ENCODE measurements around the gene PRM1. TPM values are rescaled to one million over a fixed set of nuclear protein-coding genes. Genes with fewer than 3 reads are reported as not detected.

Gene PRM1
- total RNA-seq, 2 experiments from 2014 or later = not detected

DNA sequence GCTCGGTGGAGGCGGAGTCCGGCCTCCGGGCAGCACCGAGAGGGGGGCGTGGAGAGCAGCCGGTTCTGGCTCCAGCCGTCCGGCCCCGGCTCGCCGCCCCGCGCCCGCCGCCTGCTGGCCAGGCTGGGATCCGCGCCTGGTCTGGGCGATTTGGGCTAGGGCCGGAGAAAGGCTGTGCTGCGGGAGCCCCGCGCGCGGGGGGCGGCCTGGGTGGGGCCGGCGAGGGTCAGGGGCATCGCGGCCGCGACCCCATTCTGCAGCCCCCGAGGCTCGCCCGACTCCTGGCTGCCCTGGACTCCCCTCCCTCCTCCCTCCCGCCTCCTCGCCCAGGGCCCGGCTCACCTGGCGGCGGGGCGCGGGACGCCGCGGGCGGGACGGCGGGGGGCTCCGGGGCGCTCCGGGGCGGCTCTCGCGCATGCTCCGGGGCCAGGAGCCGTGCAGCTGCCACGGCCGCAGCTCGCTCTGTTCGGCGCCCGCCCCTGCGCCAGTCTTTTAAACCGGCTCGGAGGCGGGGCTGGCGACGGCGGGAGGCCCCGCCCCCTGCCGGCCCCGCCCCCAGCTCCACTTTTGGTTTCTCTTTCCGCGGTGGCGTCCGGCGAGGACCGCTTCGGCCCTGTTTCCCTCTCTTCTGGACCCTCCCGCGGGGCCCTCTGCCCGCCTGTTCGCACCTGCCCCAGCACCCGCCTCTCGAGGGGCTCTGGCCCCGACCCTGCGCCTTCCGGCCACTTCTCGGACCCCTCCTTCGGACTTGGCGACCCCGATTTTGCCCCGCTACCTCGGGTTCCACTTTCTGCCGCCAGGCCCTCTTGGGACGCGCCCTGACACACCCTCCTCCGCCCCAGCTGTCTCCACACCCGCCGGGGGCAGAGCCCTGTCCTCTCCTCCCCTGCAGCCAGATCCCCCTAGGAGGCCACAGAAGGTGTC is 25.1 kb downstream of the PRM1 start, which contains the start of gene SOCS1:
SOCS1 (minus strand) TSS at position 468 of the 924 bp plus-strand sequence. CDS start 726 bp downstream, outside the sequence.
- peaks cover 47% of the 10 kb centered on the region for H3K4me1 Mint-ChIP-seq
- no peaks in the 10 kb centered on the region for H3K27me3 Mint-ChIP-seq
- H3K36me3 Mint-ChIP-seq = peaks cover 35% of the 10 kb centered on the region
- peak within 1 kb of the TSS; percentile 98 for H3K4me3 Mint-ChIP-seq
- ATAC-seq (ENCODE audit: low read depth) = peak; percentile 68
- peak; percentile 98 for DNase-seq
- no peaks in the 10 kb centered on the region for H3K9me3 Mint-ChIP-seq
- POLR2A ChIA-PET = interaction anchor here (0.5 to 11.8 kb wide), 73 partner anchors 8 to 484 kb away, joined by 3 to 227 read pairs (median 7); partner anchors contain the start of genes CLEC16A, DEXI, RMI2 and TNP2
- peak within 1 kb of the TSS; percentile 98 for H3K27ac Mint-ChIP-seq

DNA sequence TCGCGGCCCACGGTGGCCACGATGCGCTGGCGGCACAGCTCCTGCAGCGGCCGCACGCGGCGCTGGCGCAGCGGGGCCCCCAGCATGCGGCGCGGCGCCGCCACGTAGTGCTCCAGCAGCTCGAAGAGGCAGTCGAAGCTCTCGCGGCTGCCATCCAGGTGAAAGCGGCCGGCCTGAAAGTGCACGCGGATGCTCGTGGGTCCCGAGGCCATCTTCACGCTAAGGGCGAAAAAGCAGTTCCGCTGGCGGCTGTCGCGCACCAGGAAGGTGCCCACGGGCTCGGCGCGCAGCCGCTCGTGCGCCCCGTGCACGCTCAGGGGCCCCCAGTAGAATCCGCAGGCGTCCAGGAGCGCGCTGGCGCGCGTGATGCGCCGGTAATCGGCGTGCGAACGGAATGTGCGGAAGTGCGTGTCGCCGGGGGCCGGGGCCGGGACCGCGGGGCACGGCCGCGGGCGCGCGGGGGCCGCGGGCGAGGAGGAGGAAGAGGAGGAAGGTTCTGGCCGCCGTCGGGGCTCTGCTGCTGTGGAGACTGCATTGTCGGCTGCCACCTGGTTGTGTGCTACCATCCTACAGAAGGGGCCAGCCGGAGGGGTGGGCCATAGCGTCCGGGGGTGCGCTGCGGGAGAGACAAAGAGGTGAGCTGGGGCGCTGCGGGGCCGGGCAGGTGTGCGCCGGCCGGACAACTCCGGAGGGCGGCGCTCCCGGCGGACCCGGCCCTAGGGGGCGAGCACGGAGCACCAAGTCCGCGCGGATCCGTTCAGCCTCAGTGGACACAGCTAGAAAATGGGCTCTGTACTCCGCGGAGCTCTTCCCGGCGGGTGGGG is 26.0 kb downstream of the PRM1 start:
- Mint-ChIP-seq H3K9me3 (no peaks in the 10 kb centered on the region), H3K4me1 (peaks cover 51% of the 10 kb centered on the region), H3K36me3 (peaks cover 42% of the 10 kb centered on the region), H3K4me3 (peak overlapping the region; percentile 98), H3K27me3 (no peaks in the 10 kb centered on the region), H3K27ac (peak overlapping the region; percentile 98)
- ATAC-seq (ENCODE audit: low read depth) = peak; percentile 0
- POLR2A ChIA-PET = interaction anchor here (0.6 to 11.8 kb wide), 69 partner anchors 9 to 485 kb away, joined by 3 to 227 read pairs (median 7); partner anchors contain the start of genes CLEC16A, DEXI, RMI2 and TNP2
- DNase-seq = peak; percentile 77

DNA sequence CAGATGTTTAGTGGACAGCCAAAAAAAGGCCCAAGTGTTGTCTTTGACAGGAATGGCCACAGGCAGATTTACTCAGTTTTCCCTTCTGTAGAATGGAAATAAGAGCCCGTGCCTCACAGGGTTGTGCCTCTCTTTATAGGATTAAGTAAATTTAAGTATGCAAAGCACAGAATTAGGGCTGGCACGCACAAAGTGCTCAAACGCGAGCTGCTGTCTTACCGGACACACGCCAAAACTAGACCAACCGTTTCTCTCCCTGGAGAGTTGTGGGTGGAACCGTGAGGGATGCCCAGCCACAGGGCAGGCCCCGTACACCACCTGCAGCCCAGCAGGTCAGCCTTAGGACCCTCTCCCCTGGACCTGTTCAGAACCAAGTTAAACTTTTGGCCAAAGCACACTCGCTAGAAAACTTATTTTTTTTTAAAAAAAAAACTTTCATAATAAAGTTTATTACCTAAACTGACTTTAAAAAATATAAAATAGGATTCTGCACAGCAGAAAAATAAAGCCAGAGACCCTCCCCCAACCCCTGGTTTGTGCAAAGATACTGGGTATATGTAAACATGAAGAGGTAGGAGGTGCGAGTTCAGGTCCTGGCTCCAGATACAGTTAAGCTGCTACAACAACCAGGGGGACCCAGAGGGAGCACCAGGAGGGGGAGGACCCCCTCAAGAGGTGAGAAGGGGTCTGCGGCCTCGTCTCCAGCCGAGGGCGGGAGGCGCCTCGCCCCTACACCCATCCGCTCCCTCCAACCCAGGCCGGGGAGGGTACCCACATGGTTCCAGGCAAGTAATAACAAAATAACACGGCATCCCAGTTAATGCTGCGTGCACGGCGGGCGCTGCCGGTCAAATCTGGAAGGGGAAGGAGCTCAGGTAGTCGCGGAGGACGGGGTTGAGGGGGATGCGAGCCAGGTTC is 26.9 kb downstream of the PRM1 start:
- Mint-ChIP-seq H3K27ac (peak overlapping the region; percentile 98), H3K36me3 (peaks cover 46% of the 10 kb centered on the region), H3K27me3 (no peaks in the 10 kb centered on the region), H3K9me3 (no peaks in the 10 kb centered on the region), H3K4me3 (peak overlapping the region; percentile 98), H3K4me1 (peaks cover 45% of the 10 kb centered on the region)
- no peak for DNase-seq
- ATAC-seq (ENCODE audit: low read depth) = no peak
- POLR2A ChIA-PET = interaction anchor here (0.5 to 11.8 kb wide), 45 partner anchors 8 to 1507 kb away, joined by 3 to 227 read pairs (median 10); partner anchors contain the start of gene RMI2

DNA sequence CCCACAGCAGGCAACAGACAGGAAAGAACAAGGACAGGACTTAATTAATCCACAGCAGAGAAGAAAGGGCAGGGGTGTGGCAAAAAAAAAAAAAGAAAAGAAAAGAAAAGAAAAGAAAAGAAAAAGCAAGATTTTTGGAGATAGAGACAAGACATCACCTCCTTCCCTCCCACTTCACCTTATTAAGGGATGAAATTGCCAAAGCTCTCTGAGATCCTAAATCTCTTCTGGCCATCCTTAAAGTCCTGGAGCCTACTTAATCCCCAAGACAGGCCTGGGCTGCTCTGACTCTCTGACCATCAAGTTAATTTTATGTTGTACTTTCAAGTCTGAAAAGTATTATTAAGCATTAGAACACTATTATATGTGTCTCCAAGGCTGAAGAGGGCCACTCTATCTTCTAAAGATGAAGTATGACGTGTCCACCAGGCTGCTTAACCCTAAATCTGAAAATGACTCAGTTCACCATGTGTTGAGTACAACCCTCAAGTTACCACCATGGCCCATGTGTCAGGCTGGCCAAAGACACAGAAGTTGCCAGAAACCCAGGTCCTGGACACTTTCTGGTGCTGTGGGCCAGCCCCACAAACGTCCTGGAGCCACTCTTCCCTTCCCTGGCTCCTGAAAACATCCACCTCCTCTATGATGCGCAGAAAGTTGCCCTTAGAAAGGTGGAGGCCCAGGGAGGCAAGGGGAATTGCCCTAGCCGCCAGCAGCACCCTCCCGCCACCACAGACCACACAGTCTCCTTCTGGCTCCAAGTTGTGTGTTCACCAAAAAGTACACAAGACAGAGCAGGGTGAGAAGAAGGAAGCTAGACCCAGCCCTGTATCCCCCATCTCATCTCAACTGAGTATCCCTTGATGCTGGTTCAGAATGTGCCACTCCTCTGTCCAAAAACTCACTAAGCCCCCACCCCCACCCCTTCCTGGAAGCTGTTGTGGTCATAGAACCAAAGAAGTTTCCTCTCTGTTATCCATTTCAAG is 27.8 kb downstream of the PRM1 start:
- ATAC-seq (ENCODE audit: low read depth) (no peak), DNase-seq (peak; percentile 67)
- Mint-ChIP-seq H3K4me3 (peak overlapping the region; percentile 98), H3K4me1 (peaks cover 41% of the 10 kb centered on the region), H3K27ac (peak overlapping the region; percentile 98), H3K9me3 (no peaks in the 10 kb centered on the region), H3K36me3 (peaks cover 52% of the 10 kb centered on the region), H3K27me3 (no peaks in the 10 kb centered on the region)
- POLR2A ChIA-PET = interaction anchor here (0.5 to 11.8 kb wide), 41 partner anchors 7 to 332 kb away, joined by 3 to 227 read pairs (median 10); partner anchors contain the start of gene RMI2

DNA sequence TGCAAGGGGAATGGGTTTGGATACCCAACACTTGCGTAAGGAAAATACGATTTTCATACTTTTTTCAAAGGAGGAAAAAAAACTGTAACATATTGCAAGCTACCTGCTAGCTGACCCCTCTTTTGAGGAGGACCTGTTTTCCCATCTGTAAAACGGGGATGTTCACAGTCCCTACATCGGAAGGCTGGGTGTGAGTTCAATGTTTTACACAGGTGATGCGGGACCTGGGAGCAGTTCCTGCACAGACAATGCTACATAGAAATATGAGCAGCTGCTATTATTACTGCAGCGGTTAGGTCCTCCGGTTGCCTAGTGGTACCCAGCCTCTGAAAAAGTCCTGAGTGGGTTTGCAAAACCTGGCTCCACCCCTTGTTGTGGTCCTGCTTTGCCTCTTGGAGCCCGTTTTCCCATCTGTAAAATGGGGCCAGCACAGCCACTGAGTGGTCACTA is 28.6 kb downstream of the PRM1 start:
- peak overlapping the region; percentile 98 for H3K27ac Mint-ChIP-seq
- H3K36me3 Mint-ChIP-seq = peaks cover 58% of the 10 kb centered on the region
- no peaks in the 10 kb centered on the region for H3K9me3 Mint-ChIP-seq
- peak overlapping the region; percentile 98 for H3K4me3 Mint-ChIP-seq
- no peaks in the 10 kb centered on the region for H3K27me3 Mint-ChIP-seq
- ATAC-seq (ENCODE audit: low read depth) (no peak), DNase-seq (no peak)
- POLR2A ChIA-PET = interaction anchor here (0.6 to 11.8 kb wide), 41 partner anchors 11 to 308 kb away, joined by 3 to 227 read pairs (median 7); partner anchors contain the start of gene CLEC16A
- peaks cover 41% of the 10 kb centered on the region for H3K4me1 Mint-ChIP-seq

DNA sequence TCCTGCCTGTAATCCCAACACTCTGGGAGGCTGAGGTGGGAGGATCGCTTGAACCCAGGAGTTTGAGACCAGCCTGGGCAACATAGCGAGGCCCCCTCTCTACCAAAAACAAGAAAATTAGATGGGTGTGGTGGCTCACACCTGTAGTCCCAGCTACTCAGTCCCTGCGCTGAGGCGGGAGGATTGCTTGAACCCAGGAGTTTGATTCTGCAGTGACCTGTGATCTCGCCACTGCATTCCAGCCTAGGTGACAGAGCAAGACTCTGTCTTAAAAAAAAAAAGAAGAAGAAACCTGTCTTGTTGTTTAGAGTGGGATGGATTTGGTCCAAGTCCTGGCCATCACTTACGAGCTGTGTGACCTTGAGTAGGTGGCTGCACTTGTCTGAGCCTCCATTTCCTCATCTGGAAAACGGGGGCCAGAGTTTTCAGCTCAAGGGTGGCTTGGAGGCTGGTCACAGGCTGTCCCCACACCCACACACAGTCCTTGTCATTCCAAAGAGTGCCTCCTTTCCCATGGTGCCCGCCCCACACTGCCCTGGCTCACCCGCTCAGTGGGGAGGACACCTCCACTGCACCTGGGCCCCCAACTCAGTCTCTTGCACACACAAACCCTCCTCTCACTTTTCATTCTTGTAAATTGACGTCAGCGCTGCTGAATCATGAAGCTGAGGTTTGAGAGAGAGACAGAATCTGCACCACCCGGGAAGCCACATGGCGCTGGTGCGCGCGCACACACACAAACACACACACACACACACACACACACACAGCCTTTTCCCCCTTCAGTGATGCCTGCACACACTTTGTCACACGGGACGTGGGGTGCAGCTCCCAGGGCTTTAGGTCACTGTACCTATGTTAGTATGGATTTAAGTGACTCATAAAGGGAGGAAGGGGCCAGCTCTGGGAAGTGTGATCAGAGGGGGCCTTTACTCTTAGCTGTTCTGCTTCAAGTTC is 29.3 kb downstream of the PRM1 start:
- H3K9me3 Mint-ChIP-seq = no peaks in the 10 kb centered on the region
- H3K27ac Mint-ChIP-seq = peak overlapping the region; percentile 98
- peaks cover 60% of the 10 kb centered on the region for H3K36me3 Mint-ChIP-seq
- H3K27me3 Mint-ChIP-seq = no peaks in the 10 kb centered on the region
- H3K4me1 Mint-ChIP-seq = peaks cover 37% of the 10 kb centered on the region
- POLR2A ChIA-PET = interaction anchor here (0.6 to 11.8 kb wide), 49 partner anchors 13 to 310 kb away, joined by 3 to 227 read pairs (median 4); partner anchors contain the start of genes CLEC16A and DEXI
- peak; percentile 3 for ATAC-seq (ENCODE audit: low read depth)
- peak; percentile 76 for DNase-seq
- H3K4me3 Mint-ChIP-seq = peak overlapping the region; percentile 98

DNA sequence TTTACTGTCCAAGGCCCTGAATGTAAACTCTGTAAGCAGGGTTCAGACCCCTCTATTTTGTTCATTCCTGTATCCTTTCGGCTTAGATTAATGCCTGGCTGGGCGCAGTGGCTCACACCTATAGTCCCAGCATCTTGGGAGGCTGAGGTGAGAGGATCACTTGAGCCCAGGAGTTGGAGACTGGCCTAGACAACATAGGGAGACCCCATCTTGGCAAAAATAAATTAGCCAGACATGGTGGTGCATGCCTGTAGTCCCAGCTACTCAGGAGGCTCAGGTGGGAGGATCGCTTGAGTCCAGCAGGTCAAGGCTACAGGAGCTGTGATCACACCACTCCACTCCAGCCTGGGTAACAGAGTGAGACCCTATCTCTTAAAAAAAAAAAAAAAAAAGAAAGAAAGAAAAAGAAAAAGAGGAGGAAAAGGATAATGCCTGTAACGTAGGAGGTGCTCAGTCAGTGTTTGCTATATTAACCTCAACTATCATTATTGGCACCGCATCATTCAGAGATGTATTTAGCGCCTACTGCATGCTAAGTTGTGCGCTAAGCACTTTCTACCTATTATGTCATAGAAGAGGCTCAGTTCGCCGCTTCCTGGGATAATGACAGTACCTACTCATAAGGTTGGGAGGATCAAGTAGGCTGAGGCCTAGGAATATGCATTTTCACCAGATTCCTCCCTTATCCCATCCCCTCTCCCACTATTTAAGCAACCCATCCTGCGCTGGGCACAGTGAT is 30.2 kb downstream of the PRM1 start:
- peaks cover 43% of the 10 kb centered on the region for H3K4me1 Mint-ChIP-seq
- peaks cover 58% of the 10 kb centered on the region for H3K36me3 Mint-ChIP-seq
- peak overlapping the region; percentile 98 for H3K27ac Mint-ChIP-seq
- DNase-seq (no peak), ATAC-seq (ENCODE audit: low read depth) (no peak)
- POLR2A ChIA-PET = interaction anchor here (0.6 to 11.8 kb wide), 38 partner anchors 13 to 309 kb away, joined by 3 to 227 read pairs (median 6); partner anchors contain the start of gene DEXI
- peak overlapping the region; percentile 98 for H3K4me3 Mint-ChIP-seq
- H3K9me3 Mint-ChIP-seq = no peaks in the 10 kb centered on the region
- H3K27me3 Mint-ChIP-seq = no peaks in the 10 kb centered on the region

DNA sequence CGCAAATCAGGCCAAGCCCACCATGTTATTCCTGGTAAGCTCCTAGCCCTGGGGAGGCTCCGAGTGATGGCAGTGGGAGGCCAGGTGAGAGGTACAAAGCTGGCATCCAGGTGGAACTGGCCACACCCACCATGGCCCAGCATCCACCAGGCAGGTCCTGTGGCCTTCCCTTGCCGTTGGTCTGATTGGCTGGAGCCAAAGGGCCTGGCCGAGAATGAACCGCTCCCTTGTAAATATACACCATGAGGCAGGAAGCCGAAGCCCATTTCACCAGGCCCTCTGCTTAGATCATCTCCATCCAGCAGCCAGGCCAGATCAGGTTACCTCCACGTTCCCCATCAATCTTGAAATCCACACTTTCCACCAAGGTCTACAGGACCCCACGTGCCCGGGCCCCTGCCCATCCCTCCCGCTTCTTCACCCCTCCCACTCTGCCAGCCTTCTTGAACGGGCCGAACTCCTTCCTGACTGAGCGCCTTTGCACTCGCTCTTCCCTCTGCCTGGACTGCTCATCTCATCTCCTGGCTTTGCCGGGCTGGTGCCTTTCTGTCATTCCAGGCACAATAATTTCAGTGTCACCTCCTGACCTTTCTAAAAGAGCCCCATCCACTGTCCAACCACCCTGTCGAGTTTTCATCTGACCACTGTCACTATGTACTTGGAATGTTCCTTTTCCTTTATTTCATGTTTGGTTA is 30.9 kb downstream of the PRM1 start:
- H3K27me3 Mint-ChIP-seq = no peaks in the 10 kb centered on the region
- peak overlapping the region; percentile 78 for H3K27ac Mint-ChIP-seq
- H3K4me1 Mint-ChIP-seq = peaks cover 50% of the 10 kb centered on the region
- H3K36me3 Mint-ChIP-seq = peaks cover 57% of the 10 kb centered on the region
- POLR2A ChIA-PET = interaction anchor here (0.6 to 11.8 kb wide), 20 partner anchors 12 to 279 kb away, joined by 3 to 227 read pairs (median 4); no protein-coding TSS in a partner anchor
- ATAC-seq (ENCODE audit: low read depth) = peak; percentile 5
- H3K4me3 Mint-ChIP-seq = peak overlapping the region; percentile 24
- DNase-seq = peak; percentile 63
- no peaks in the 10 kb centered on the region for H3K9me3 Mint-ChIP-seq

All from activated naive CD8-positive, alpha-beta T cell treated with anti-CD3 and anti-CD28 coated beads, Interleukin-2, amount 10 ng/mL, durations not matched to agents 7 days and 5 days (primary cell).